Fibroblast of pulmonary artery (primary cell): Measurements from ENCODE around the gene SMIM35.
"Not testable (repeated sequence)": the region's sequence is repeated elsewhere in the genome, so short reads cannot be mapped to it uniquely, and the experiment has no call there.

Source experiments
- DNase-seq: peaks from one replicate; pipeline ENCODE4 v3.0.0-alpha.2; 2010; ENCODE audit warnings: low read depth
- H3K4me3 ChIP-seq: replicated peaks from 2 replicates; pipeline ENCODE4 v1.5.1; 2011; ENCODE audit warnings: low read depth, mild to moderate bottlenecking, control low read depth, low read length, moderate library complexity
- CTCF ChIP-seq: IDR thresholded peaks from 2 replicates; pipeline ENCODE4 v1.5.1; 2011; ENCODE audit warnings: mild to moderate bottlenecking, control low read depth, low read length, inconsistent platforms; ENCODE audit errors: missing control alignments

SMIM35 gene

GRCh38 chr11:117980720-117981119, 106.0 kb downstream of the SMIM35 start:
- no peak for DNase-seq
- H3K4me3 ChIP-seq = no peak overlapping the region
- no peak for TF ChIP-seq CTCF

DNA sequence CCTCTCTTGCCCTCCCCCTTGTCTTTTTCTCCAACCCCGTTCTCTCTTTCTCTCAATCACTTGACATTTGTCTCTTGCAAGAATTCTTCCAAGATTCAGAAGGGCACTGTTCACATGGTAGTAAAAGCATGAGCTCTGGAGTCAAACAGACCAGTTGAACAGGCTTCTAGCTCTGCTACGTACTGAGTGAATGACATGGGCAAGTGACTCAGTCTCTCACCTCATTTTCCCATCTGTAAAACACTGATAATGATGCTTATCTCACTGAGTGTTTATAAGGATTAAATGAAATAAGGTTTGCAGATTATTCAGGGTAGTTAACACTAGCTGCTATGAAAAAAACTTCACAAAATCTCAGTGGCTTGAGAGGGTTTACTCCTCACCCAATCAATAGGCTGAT, 106.5 kb downstream of the SMIM35 start:
- DNase-seq = no peak
- H3K4me3 ChIP-seq = no peak overlapping the region
- no peak for TF ChIP-seq CTCF

DNA sequence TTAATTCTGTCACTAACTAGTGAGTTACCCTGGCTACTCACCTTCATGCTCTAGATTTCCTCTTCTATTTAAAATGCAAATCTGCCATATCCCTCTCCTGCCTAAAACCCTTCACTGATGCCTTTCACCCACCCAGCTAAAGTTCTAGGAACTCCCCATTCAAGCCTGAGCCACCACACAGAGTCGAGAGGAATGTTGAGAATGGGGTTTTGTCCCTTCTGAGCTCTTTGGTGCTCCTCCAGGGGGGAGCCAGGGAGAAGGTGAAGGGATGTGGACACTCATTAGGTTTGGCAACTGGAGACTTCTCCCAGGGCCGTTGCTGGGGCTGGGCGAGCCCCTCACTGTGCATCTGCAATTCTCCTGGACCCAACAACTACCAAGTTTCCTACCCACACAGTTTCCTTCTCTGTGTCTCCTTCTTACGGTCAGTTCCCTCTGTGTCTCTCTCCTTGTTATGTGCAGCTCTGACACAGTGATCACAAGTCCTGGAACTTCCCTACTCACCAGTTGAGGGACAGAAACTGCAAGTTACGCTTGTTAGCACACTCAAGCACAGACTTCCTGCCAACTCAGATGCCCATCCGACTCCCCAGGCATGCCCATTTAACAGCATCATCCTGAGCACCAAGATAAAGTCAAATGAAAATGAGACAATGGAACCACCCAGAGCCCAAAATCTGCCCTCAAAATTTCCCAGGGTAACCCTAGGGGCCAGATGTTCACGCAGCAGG, 107.1 kb downstream of the SMIM35 start:
- H3K4me3 ChIP-seq = no peak overlapping the region
- TF ChIP-seq CTCF = no peak
- no peak for DNase-seq

GRCh38 chr11:117978991-117979390, 107.8 kb downstream of the SMIM35 start:
- TF ChIP-seq CTCF = no peak
- no peak for DNase-seq
- no peak overlapping the region for H3K4me3 ChIP-seq

DNA sequence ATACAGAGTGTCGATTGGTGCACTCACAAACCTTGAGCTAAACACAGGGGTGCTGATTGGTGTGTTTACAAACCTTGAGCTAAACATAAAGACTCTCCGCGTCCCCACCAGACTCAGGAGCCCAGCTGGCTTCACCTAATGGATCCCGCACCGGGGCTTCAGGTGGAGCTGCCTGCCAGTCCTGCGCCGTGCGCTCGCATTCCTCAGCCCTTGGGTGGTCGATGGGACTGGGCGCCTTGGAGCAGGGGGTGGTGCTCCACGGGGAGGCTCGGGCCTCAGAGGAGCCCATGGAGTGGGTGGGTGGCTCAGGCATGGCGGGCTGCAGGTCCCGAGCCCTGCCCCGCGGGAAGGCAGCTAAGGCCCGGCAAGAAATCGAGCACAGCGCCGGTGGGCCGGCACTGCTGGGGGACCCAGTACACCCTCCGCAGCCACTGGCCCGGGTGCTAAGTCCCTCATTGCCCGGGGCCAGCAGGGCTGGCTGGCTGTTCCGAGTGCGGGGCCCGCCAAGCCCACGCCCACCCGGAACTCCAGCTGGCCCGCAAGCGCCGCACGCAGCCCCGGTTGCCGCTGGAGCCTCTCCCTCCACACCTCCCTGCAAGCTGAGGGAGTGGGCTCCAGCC, 108.4 kb downstream of the SMIM35 start:
- H3K4me3 ChIP-seq, DNase-seq: not testable (repeated sequence)

GRCh38 chr11:117977612-117978264, 109.0 kb downstream of the SMIM35 start:
- not testable (repeated sequence) for H3K4me3 ChIP-seq, DNase-seq

- TF ChIP-seq CTCF = no peak
- no peak for DNase-seq
These were observed 109.7 kb downstream of the SMIM35 start for GRCh38 chr11:117977029-117977428.

DNA sequence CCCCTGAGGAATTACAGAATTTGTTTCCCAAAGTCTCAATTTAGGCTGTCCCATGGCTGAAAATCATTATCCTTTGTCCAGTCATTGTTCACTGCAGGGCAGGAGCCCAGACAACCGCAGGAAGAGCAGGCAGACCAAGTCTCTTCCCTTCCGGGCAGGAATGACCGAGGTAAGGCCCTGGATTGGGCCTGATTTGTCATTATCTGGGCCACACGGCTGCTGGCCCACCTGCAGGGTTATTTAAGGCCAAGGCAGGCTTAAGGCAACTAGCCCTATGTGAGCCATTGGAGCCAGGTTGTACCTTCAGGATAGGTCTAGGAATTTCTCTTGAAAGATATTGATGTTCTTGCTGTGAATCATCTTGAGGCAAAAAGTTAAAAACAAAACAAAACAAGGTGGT, 110.3 kb downstream of the SMIM35 start:
- TF ChIP-seq CTCF = no peak
- H3K4me3 ChIP-seq = no peak overlapping the region

More at GRCh38 chr11:117977029-117977428, 109.7 kb downstream of the SMIM35 start:
- no peak overlapping the region for H3K4me3 ChIP-seq

More for the DNA sequence above, 110.3 kb downstream of the SMIM35 start:
- DNase-seq = no peak
